NCI-H69 (cell line): Measurements from ENCODE around the gene RDM1.
"Not testable (repeated sequence)": the region's sequence is repeated elsewhere in the genome, so short reads cannot be mapped to it uniquely, and the experiment has no call there.

Experiments used
- DNase-seq: peaks from one replicate; lab custom pipeline; 2025; lab: John Stamatoyannopoulos, UW

The RDM1 gene

GRCh38 chr17:35898283-35899070 is 32.1 kb downstream of the RDM1 start:
- peak; percentile 68 for DNase-seq

- not testable (repeated sequence) for DNase-seq
Observed at GRCh38 chr17:35897772-35898171, 32.8 kb downstream of the RDM1 start.

- DNase-seq, result no peak
Observed at GRCh38 chr17:35895636-35896587, 34.7 kb downstream of the RDM1 start.

- no peak for DNase-seq
Observed at GRCh38 chr17:35894206-35894605, 36.4 kb downstream of the RDM1 start.

GRCh38 chr17:35893751-35894150 is 36.8 kb downstream of the RDM1 start:
- DNase-seq, result no peak

- no peak for DNase-seq
Observed at GRCh38 chr17:35892091-35893035, 38.2 kb downstream of the RDM1 start.

GRCh38 chr17:35891269-35891668 is 39.3 kb downstream of the RDM1 start:
- no peak for DNase-seq

- peak; percentile 55 for DNase-seq
Observed at GRCh38 chr17:35890774-35891155, 39.8 kb downstream of the RDM1 start.

- peak; percentile 83 for DNase-seq
Observed at GRCh38 chr17:35889818-35890773, 40.5 kb downstream of the RDM1 start.

- DNase-seq, result no peak
Observed at GRCh38 chr17:35889241-35889640, 41.3 kb downstream of the RDM1 start.

- DNase-seq, result no peak
Observed at GRCh38 chr17:35879773-35880654, 50.6 kb downstream of the RDM1 start, which contains the start of gene CCL5. TSS of gene CCL5 (minus strand) at chr17:35880360.

- no peak for DNase-seq
Observed at GRCh38 chr17:35878361-35878760, 52.2 kb downstream of the RDM1 start.

GRCh38 chr17:35877345-35878029 is 53.1 kb downstream of the RDM1 start:
- DNase-seq, result no peak

- no peak for DNase-seq
Observed at GRCh38 chr17:35876534-35876933, 54.0 kb downstream of the RDM1 start.

GRCh38 chr17:35875800-35876139 is 54.8 kb downstream of the RDM1 start:
- DNase-seq, result no peak

- DNase-seq, result no peak
Observed at GRCh38 chr17:35875072-35875799, 55.3 kb downstream of the RDM1 start.

GRCh38 chr17:35872196-35872980 is 58.2 kb downstream of the RDM1 start:
- DNase-seq, result no peak
